GM21825 (cell line): ENCODE data around the gene STK24.
"Not testable (repeated sequence)": the region's sequence is repeated elsewhere in the genome, so short reads cannot be mapped to it uniquely, and the experiment has no call there.

Source experiments
- ATAC-seq: cut with Tn5 transposase; IDR thresholded peaks from one replicate; pipeline ENCODE4 v1.9.1; 2021; ENCODE audit warnings: mild to moderate bottlenecking, moderate library complexity; ENCODE audit not compliant: unreplicated experiment

The STK24 gene

GRCh38 chr13:98584668-98585397 is 7.9 kb upstream of the STK24 start:
- ATAC-seq = no peak

DNA sequence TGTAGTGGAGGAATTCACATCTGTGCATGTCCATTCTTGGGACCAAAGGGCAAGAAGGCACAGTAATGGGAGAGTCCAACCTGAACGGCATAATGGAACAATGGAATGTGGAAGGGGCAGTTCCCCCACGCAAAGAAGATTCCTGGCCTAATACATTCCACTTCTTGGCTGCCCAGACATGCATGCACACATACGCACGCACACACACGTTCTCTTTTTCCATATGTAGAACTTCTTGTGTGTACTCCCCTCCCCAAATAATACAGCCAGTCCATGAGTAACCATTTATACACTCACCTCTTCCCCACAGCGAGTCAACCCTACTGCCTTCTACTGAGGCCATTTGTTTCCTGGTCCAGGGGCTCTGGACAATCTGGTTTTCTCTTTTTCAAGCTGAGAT is 6.0 kb upstream of the STK24 start:
- no peak for ATAC-seq

DNA sequence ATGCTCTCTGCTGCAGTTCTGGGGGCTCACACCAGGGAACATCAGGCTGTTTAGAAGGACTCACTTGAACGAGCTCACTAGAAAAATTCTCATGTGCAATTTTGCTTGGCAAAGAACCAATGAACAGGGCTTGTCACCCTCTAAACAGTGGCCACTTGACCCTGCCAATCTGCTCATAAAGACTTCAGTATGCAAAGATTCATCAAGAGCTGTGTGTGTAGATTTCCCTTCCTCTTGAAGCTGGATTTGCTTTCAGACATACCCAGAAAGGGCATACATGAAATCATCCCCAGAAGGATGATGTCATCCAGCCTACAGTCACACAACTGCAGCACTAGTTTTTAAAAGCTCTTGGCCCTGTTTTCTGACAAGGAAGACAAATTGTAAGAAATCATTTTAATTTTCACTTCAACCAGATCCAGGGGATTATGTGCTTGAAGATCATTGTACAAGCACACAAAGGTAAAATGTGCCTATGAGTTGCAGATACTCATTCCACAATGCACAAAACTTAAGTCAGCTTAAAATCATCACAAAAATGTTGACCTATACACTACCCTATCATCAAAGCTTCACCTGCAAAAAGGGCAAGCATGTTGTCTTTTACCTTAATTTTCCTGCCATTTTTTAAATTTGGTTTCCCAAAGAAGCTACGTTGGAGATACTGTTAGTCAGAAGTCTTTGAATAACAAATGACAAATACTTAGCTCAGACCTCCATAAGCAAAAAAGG is 5.2 kb upstream of the STK24 start:
- ATAC-seq = no peak

GRCh38 chr13:98581381-98581780 is 4.5 kb upstream of the STK24 start:
- no peak for ATAC-seq

GRCh38 chr13:98580420-98580819 is 3.5 kb upstream of the STK24 start:
- ATAC-seq = no peak

GRCh38 chr13:98577836-98578285 is 954 bp upstream of the STK24 start:
- no peak for ATAC-seq

DNA sequence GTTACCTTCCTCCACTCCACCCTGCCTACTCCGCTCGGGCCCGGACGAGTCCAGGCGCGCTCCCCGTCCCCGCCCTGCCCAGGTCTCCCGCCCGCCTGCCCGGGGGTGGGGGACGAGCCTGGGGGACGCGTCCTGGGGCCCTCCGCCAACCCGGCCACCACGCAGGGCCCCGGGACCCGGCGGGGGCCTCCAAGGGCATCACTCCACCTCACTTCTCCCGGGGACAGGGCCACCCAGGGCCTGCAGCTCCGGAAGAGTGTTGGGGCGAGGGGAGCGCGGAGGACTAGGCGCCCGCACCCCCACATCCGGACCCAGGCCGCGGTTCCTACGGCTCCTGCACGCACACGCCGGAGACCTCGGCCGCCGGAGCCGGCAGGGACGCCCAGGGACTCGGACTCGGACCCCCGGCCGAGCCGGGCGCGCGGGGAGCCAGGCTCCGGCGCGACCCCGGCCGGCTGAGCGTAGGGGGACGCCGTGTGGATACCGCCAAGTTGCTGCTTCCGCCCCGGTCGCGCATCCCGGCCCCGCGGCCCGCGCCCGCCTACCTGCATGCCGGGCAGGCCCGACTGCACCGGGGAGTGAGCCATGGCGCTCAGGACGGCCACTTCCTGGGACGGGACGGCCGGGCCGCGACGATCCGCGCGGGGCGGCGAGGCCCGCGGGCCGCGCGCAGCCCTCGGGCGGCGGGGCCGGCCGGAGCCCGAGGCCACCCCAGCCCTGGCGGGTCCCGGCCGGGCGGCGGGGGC is 534 bp downstream of the STK24 start:
- ATAC-seq = peak; percentile 31

GRCh38 chr13:98575904-98576199 is 1.1 kb downstream of the STK24 start:
- ATAC-seq = no peak

GRCh38 chr13:98575009-98575903 is 1.7 kb downstream of the STK24 start:
- no peak for ATAC-seq

- ATAC-seq = no peak
Observed at GRCh38 chr13:98571955-98572662, 4.8 kb downstream of the STK24 start.

- ATAC-seq = peak; percentile 76
Observed at GRCh38 chr13:98570929-98571372, 6.0 kb downstream of the STK24 start.

GRCh38 chr13:98569494-98570367 is 7.2 kb downstream of the STK24 start:
- not testable (repeated sequence) for ATAC-seq

DNA sequence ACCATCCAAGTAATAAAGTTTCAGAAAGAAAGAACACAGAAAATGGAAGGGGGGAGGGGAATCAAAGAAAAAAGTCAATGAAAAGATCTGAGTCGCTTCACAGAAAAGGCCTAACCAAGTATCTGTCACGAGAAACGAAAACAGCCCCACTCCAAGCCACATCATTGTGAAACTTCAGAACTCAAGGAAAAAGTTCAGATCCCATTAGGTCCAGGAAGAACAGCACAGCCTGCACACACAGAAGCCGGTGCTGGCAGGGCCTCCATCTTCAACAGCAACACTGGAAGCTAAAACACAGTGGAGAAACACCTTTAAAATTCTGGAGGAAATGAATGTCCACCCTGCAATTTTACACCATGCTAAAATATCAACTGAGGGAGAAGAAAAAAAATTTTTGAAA is 8.0 kb downstream of the STK24 start:
- ATAC-seq = no peak

DNA sequence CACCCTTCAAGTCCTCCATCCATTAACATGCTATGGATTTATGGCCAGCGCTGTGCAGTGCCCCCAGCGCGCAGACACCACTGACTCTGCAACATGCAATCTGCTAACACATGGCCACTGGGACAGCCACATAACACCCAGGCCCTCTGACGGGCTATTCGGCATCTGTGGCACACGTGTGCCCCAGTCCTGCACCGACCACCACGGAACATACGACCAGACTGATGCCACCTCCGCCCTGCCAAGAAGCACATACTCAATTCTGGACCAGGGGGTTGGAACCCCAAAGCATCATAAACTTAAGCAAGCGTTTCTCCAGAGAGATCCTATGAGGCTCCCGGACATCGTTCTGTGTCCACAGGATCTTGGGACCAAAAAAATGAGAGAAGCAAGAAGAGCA is 9.8 kb downstream of the STK24 start:
- ATAC-seq = no peak

- ATAC-seq = no peak
Observed at GRCh38 chr13:98565726-98566565, 11.0 kb downstream of the STK24 start.

DNA sequence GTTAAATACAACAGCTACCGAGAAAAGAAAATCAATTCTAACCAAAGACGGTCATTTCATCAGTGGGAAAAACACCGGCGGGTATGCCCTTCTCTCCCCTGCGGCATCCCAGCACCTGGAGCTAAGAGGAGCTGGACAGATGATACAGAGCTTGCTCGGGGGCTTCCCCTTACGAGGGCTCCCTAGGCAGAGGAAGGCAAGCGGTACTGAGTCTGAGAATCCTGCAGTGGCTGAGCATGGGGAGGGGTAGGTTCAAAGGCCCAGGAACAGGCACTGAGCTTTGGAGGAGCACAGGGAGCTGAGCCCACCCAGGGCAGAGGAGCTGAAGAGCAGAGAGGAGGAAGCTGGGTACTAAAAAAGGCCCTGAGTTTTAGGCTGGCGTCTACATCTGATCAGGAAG is 12.7 kb downstream of the STK24 start:
- ATAC-seq = no peak

DNA sequence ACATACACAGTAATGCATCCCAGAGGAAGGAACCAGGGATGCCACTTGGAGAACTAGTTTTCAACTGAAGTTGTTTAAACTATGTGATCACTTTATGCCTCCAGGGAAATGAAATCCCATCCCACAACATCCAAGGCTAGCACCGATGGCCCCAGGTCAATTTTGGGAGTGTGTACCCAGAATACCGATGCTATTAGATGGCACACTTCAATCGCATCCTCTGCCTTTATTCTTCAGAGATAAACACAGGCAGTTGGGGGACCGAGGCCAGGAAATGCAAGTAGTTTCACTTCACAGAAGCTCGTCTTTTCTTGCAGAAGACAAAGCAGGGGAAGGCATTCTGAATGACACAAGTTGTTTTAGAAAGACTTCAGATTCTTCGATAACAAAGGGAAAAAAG is 13.8 kb downstream of the STK24 start:
- ATAC-seq = peak; percentile 54

GRCh38 chr13:98559169-98559568 is 17.7 kb downstream of the STK24 start:
- ATAC-seq = no peak
